HFF-Myc (cell line): ENCODE data around the gene GRN.
A peak's percentile ranks its signal among the peaks of the same experiment; 100 is the strongest.
"Not testable (repeated sequence)": the region's sequence is repeated elsewhere in the genome, so short reads cannot be mapped to it uniquely, and the experiment has no call there.

Experiments
- DNase-seq: peaks from one replicate; pipeline ENCODE4 v3.0.0-alpha.2; 2011; ENCODE audit warnings: low read depth; ENCODE audit errors: extremely low read depth
- H3K4me3 ChIP-seq: replicated peaks from 2 replicates; pipeline ENCODE4 v1.5.1; 2011; ENCODE audit warnings: low read depth, mild to moderate bottlenecking, control low read depth, low read length
- TF ChIP-seq, protein P1 (sequence below): IDR thresholded peaks from 2 replicates; pipeline ENCODE4 v1.5.1; 2012; ENCODE audit warnings: mild to moderate bottlenecking, low read depth, low read length, control low read depth; ENCODE audit errors: missing control alignments

Gene GRN

DNA sequence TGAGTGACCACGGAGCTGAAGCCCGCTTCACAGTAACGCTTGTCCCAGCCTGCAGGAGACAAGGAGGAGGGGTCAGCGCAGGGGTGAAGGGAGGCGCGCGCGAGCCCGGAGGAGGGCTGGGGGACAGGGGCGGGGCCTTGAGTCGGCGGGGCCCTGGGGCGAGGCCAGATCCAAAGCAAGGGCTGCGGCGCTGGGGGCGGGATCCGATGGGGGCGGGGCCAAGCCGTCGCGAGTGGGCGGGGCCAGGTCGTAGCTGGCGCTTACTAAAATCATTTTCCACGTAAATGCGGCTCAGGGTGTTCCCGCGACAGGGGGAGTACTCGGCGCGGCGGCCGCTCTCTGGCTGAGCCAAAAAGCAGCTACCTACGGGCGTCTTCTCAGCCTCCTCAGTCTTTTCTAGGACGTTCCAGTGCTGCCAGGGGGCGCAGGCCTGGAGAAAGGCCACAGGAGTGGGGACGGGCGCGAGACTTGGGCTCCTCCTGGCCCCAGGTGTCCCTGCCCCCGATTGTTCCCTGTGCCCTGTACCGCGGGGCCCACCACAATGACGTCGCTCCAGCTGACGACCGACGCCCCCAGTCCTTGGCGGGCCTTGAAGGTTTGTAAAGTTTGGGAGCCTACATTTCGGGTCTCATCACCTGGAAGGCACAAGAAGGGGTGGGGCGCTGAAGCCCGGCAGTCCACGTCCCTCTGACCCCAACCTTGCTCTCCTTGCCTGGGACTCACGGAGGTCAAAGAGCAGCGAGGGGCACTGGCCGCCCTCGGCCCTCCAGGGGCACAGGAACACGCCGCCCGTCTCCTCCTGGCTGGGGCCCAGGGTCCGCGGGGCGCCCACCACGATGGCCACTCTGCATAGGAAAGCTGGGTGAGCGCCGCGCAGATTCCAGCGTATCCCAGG lies 40.4 kb downstream of the GRN start:
- TF ChIP-seq, protein P1, sequence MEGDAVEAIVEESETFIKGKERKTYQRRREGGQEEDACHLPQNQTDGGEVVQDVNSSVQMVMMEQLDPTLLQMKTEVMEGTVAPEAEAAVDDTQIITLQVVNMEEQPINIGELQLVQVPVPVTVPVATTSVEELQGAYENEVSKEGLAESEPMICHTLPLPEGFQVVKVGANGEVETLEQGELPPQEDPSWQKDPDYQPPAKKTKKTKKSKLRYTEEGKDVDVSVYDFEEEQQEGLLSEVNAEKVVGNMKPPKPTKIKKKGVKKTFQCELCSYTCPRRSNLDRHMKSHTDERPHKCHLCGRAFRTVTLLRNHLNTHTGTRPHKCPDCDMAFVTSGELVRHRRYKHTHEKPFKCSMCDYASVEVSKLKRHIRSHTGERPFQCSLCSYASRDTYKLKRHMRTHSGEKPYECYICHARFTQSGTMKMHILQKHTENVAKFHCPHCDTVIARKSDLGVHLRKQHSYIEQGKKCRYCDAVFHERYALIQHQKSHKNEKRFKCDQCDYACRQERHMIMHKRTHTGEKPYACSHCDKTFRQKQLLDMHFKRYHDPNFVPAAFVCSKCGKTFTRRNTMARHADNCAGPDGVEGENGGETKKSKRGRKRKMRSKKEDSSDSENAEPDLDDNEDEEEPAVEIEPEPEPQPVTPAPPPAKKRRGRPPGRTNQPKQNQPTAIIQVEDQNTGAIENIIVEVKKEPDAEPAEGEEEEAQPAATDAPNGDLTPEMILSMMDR: peak; percentile 17
- peak; percentile 22 for DNase-seq

DNA sequence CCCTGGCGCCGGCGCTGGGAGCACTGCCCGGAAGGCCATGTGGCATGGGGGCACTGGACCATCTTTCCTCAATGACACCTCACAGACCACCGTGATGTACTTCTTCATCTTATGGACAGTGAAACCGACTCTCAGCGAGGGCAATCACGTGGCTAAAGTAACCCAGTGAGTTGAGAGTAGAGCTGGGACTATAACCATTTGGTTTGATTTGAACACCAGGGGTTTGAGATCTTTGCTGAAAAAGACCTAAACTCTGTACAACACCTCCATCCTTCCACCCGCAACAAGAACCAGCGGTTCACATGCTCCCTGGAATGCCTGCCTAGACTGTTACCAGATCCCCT lies 41.1 kb downstream of the GRN start:
- H3K4me3 ChIP-seq: peak overlapping the region; percentile 48
- TF ChIP-seq, protein P1: no peak
- no peak for DNase-seq

More for the DNA sequence above, 40.4 kb downstream of the GRN start:
- peak overlapping the region; percentile 48 for H3K4me3 ChIP-seq

DNA sequence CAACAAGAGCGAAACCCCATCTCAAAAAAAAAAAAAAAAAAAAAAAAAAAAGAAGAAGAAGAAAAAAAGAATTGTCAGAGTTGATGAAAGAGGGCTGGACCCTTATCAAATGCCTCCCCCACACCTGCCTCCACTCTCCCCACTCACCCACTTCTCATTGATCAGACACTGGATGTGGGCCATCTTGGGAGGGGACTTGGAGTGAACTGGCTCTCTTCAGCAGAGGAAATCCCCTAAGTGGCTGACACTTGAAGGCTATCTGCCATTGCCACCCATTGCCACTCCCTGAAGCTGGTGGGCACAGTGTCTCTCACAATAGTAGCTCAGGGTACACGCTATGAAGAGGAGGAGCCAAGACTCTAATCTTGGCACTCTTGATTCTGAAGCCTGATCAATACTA lies 42.7 kb downstream of the GRN start:
- TF ChIP-seq, protein P1: no peak
- H3K4me3 ChIP-seq: no peak overlapping the region
- DNase-seq: no peak

DNA sequence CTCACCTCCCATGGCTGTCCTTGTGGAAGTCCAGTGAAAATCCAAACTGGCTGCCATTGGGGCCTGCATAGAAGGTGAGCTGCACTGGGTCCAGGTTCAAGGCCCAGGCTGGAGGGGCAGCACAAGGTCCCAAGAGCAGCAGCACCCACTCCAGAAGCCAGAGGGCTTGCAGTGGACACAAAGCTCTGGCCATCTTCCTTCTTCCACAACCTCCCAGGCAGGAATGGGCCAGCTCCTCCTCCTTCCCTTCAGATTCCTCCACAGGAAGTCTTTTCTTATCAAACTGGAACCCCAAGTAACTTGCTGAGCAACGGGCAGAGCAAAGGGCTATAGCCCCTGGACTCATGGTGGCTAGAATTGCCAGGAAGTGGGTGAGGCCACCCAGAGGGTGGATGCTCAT lies 44.2 kb downstream of the GRN start, which contains the start of gene ITGA2B:
Gene ITGA2B, minus strand, starts transcription at position 369 of the 400 bp plus-strand sequence. Its CDS starts 176 bp downstream, at position 193.
- no peak for DNase-seq
- no peak within 1 kb of the TSS for H3K4me3 ChIP-seq
- TF ChIP-seq, protein P1: no peak

DNA sequence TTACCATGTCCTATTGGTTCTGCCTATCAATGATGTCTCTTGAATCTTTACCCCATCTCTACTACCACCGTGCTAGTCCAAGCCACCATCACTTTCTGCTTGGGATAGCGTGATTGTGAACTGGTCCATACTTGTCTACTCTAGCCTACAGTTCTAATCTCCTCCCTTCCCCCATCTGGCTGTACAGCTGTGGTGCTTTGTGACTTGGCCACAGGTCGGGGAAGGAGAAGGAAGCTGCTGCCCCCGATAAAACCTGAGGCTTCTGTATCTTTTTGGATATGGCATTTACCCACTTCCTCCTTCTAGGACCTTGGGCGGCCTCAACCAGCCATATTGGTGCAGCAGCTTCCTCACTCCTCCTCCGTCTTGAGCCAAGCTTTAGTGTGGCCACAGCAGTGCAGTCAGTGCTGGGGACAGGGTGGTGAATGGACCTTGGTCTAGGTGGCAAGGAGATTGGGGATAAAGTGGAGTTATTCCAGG lies 44.7 kb downstream of the GRN start:
- no peak overlapping the region for H3K4me3 ChIP-seq
- TF ChIP-seq, protein P1: no peak
- no peak for DNase-seq

DNA sequence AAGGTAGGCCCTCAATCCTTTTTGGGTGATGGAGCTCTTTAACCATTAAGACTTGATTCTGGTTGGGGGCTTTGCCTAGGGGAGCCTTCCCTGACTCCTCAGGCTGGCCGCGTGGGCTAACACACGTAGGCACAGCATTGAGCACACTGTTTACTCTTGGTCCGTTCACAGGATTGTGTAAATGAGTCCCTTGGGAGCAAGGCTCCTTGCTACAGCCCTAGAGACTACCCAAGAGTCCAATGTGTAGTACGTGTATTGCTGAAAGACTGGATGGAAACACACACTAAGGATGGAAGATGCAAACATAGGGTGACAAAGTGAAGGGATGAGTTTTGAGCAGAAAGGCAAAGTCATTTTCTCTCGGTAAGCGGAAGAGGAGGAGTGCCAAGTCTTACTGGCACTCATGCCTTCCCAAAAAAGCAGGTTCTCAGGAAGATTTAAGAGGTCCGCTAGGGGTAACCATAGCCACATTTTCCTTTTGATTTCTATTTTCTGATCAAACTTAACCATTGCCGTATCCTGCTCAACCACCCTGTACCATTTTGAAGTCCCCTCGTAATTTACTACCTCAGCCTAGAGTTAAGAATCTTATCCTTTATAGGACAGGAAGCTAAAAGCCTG lies 45.3 kb downstream of the GRN start:
- no peak for DNase-seq
- H3K4me3 ChIP-seq: no peak overlapping the region
- TF ChIP-seq, protein P1: no peak

DNA sequence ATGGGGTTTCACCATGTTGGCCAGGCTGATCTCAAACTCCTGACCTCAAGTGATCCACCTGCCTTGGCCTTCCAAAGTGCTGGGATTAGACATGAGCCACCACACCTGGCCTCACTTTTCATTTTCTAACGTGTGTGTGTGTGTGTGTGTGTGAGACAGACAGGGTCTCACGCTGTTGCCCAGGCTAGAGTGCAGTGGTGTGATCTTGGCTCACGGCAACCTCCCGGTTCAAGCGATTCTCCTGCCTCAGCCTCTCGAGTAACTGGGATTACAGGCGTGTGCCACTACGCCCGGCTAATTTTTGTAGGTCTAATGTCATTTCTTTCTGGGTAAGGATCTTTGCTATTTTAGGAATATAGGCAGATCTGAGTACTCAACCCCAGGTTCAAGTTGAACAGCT lies 49.0 kb downstream of the GRN start:
- DNase-seq, H3K4me3 ChIP-seq: not testable (repeated sequence)
